PC-3 (cell line): ENCODE data around the gene CBX1.

Source experiments
- CTCF ChIP-seq: fragments of 300-600 bp; sonication (generic); conservative IDR thresholded peaks from 2 replicates; pipeline ENCODE4 v1.5.1; 2017; ENCODE audit warnings: antibody characterized with exemption, low read depth, mild to moderate bottlenecking, low read length
- EZH2 ChIP-seq: fragments of 300-600 bp; sonication (generic); IDR thresholded peaks from one replicate; pipeline ENCODE4 v1.6.1; 2017; ENCODE audit warnings: antibody characterized with exemption, mild to moderate bottlenecking, low read length; ENCODE audit not compliant: unreplicated experiment
- EZH2phosphoT487 ChIP-seq: fragments of 300-600 bp; sonication (generic); IDR thresholded peaks from 2 replicates; pipeline ENCODE4 v1.6.1; 2018; ENCODE audit warnings: mild to moderate bottlenecking, antibody characterized with exemption, low read length, borderline replicate concordance

GRCh38 chr17:48056879-48057278 is 44.4 kb downstream of the CBX1 start:
- TF ChIP-seq CTCF (no peak), EZH2phosphoT487 (no peak), EZH2 (no peak)
